Endothelial cell of umbilical vein (primary cell): ENCODE data around the gene BIK. TPM values are rescaled to one million over a fixed set of nuclear protein-coding genes. Genes with fewer than 3 reads are reported as not detected.

ENCODE experiments used
- BruUV-seq: library from RNA; stranded (reverse); fragments of 400-500 nt; replicated peaks from 2 replicates; lab custom pipeline; 2021; lab: Mats Ljungman, UMichigan
- CTCF ChIA-PET: fragments of 300-600, 350-600 bp; sonication (Branson Sonifier 250); formaldehyde crosslinking; loops from one replicate; lab custom pipeline; 2021; ENCODE audit warnings: antibody characterized with exemption, inconsistent platforms; lab: Charles Lee
- POLR2A ChIA-PET: fragments of 300-600, 350-600 bp; sonication (Branson Sonifier 250); formaldehyde crosslinking; loops from one replicate; lab custom pipeline; 2021; ENCODE audit warnings: antibody characterized with exemption, inconsistent platforms; lab: Charles Lee
- DNase-seq: peaks from one replicate; pipeline ENCODE4 v3.0.0-alpha.2; 2011; ENCODE audit warnings: low read depth, low spot score
- FAIRE-seq: peaks from 2 replicates; lab custom pipeline; 2011; peaks lifted over from hg19 to GRCh38; lab: Jason Lieb, UNC
- H2AFZ ChIP-seq: 2 replicates; pipeline ENCODE4 v1.6.0; 2012; ENCODE audit warnings: low read depth, low read length, control low read depth, inconsistent platforms
- H3K27ac ChIP-seq: 2 replicates; pipeline ENCODE4 v1.5.1; 2011; ENCODE audit warnings: low read depth, mild to moderate bottlenecking, control low read depth, low read length, moderate library complexity; ENCODE audit not compliant: insufficient read depth
- H3K27me3 ChIP-seq, 2 experiments: 2 replicates each; pipeline versions ENCODE4 v1.6.0 to v1.6.1; 2011; ENCODE audit warnings: low read length in 2 of 2, mixed read lengths in 1 of 2; ENCODE audit not compliant: control insufficient read depth in 2 of 2, insufficient read depth in 2 of 2
- H3K36me3 ChIP-seq, 2 experiments: 2 replicates in 1 of 2; 3 replicates in 1 of 2; pipeline ENCODE4 v1.5.1; 2011; ENCODE audit warnings: low read length in 2 of 2, mild to moderate bottlenecking in 1 of 2, moderate library complexity in 1 of 2; ENCODE audit not compliant: control insufficient read depth in 2 of 2, insufficient read depth in 2 of 2; ENCODE audit errors: extremely low read depth in 1 of 2
- H3K4me1 ChIP-seq: 3 replicates; pipeline ENCODE4 v1.5.1; 2011; ENCODE audit warnings: mild to moderate bottlenecking, low read length; ENCODE audit not compliant: control insufficient read depth, insufficient read depth; ENCODE audit errors: extremely low read depth
- H3K4me2 ChIP-seq: 2 replicates; pipeline ENCODE4 v1.6.1; 2011; ENCODE audit warnings: low read length, control low read depth, mixed read lengths; ENCODE audit not compliant: insufficient read depth
- H3K4me3 ChIP-seq, 3 experiments: fragments of 200-600 bp in 1 of 3; sonication (generic), shearing (Covaris generic) in 1 of 3; replicated peaks in 1 of 3; 2 replicates each; pipeline ENCODE4 v1.5.1; 2011 to 2016; ENCODE audit warnings: control low read depth in 3 of 3, low read length in 3 of 3, mild to moderate bottlenecking in 2 of 3, inconsistent platforms in 1 of 3, low read depth in 1 of 3, moderate library complexity in 1 of 3; ENCODE audit not compliant: insufficient read depth in 1 of 3
- H3K79me2 ChIP-seq: 2 replicates; pipeline ENCODE4 v1.6.0; 2012; ENCODE audit warnings: low read length, inconsistent platforms; ENCODE audit not compliant: control insufficient read depth, insufficient read depth
- H3K9ac ChIP-seq: replicated peaks from 2 replicates; pipeline ENCODE3; 2011; ENCODE audit warnings: low read length, control low read depth; ENCODE audit not compliant: insufficient read depth; ENCODE audit errors: extremely low read depth
- H3K9me1 ChIP-seq: replicated peaks from 3 replicates; pipeline ENCODE4 v1.6.0; 2011; ENCODE audit warnings: mild to moderate bottlenecking, low read length; ENCODE audit not compliant: control insufficient read depth, insufficient read depth; ENCODE audit errors: extremely low read depth
- H3K9me3 ChIP-seq: replicated peaks from 2 replicates; pipeline ENCODE4 v1.5.1; 2012; ENCODE audit warnings: low read length, inconsistent platforms; ENCODE audit not compliant: control insufficient read depth, insufficient read depth
- H4K20me1 ChIP-seq: replicated peaks from 2 replicates; pipeline ENCODE3; 2011; ENCODE audit warnings: mild to moderate bottlenecking, low read length; ENCODE audit not compliant: control insufficient read depth, insufficient read depth; ENCODE audit errors: extremely low read depth
- CTCF ChIP-seq, 2 donors: IDR thresholded peaks; 1 replicate in 1 of 2; 2 replicates in 1 of 2; pipeline ENCODE4 v1.5.1; 2011; ENCODE audit warnings: low read length in 2 of 2, mild to moderate bottlenecking in 2 of 2, moderate library complexity in 2 of 2, control low read depth in 1 of 2, inconsistent platforms in 1 of 2, low read depth in 1 of 2; ENCODE audit not compliant: insufficient read depth in 1 of 2; ENCODE audit errors: extremely low read depth in 1 of 2
- EZH2 ChIP-seq: IDR thresholded peaks from 2 replicates; pipeline ENCODE4 v1.6.1; 2012; ENCODE audit warnings: borderline replicate concordance, low read depth, mild to moderate bottlenecking, moderate library complexity, low read length, inconsistent platforms; ENCODE audit not compliant: severe bottlenecking
- JUN ChIP-seq: IDR thresholded peaks from 2 replicates; pipeline ENCODE4 v1.6.1; 2011; ENCODE audit warnings: borderline replicate concordance, low read depth; ENCODE audit not compliant: insufficient read length, insufficient read depth
- MAX ChIP-seq: IDR thresholded peaks from 2 replicates; pipeline ENCODE4 v1.6.1; 2011; ENCODE audit not compliant: insufficient read depth, insufficient read length
- POLR2AphosphoS5 ChIP-seq: IDR thresholded peaks from 2 replicates; pipeline ENCODE4 v1.6.1; 2012; ENCODE audit warnings: low read depth, mild to moderate bottlenecking, control low read depth, low read length, moderate library complexity; ENCODE audit not compliant: insufficient read depth
- dilution Hi-C: fragments of 300-500 bp; cut with MboI; formaldehyde crosslinking; loops from one replicate; pipeline ENCODE4 v1.15.0; 2019; ENCODE audit warnings: low sequenced_read_pairs; ENCODE audit not compliant: extremely low pct_ligation_motif_present
- intact Hi-C: fragments of 100-400 bp; cut with micrococcal nuclease; formaldehyde crosslinking; loops from one replicate; pipeline ENCODE4 v1.10.0; 2022
- polyA plus RNA-seq, 4 experiments: library from polyadenylated mRNA; depleted of rRNA in 3 of 4; stranded (reverse) in 3 of 4; unstranded in 1 of 4; fragments of >200 nt; gene quantifications; 2 replicates each; pipeline versions ENCODE4 v1.2.1 to v1.2.3, GENCODE V29; 2011 to 2012; ENCODE audit warnings: missing spikeins in 1 of 4
- total RNA-seq: library from RNA; stranded (reverse); gene quantifications from 2 replicates; pipeline ENCODE4 v1.2.3, GENCODE V29; 2021

The BIK gene
- total and polyA plus RNA-seq, 2 donors (not counting 3 experiments of a cell fraction or from before 2014, with no cell fraction given): 0.49 to 0.95 TPM

GRCh38 chr22:43166132-43166930 lies 55.8 kb downstream of the BIK start:
- CTCF ChIA-PET: no interaction called here
- no peak overlapping the region for H3K9ac ChIP-seq
- no peak for DNase-seq
- dilution Hi-C loops (no loop called here), intact Hi-C loops (no loop called here)
- no peak overlapping the region for H3K4me3 ChIP-seq
- H4K20me1 ChIP-seq: no peaks in the 10 kb centered on the region
- no peak for FAIRE-seq
- no peak overlapping the region for H3K4me2 ChIP-seq
- no peak overlapping the region for H3K27ac ChIP-seq
- H2AFZ ChIP-seq: no peak overlapping the region
- H3K9me1 ChIP-seq: no peaks in the 10 kb centered on the region
- TF ChIP-seq MAX: no peak
- no peak for TF ChIP-seq CTCF (IDR thresholded peaks at IDR 0.05; ENCODE audit: extremely low read depth in 1 of 2, insufficient read depth in 1 of 2, low read depth in 1 of 2, low read length in 2 of 2)
- no peak for TF ChIP-seq POLR2AphosphoS5
- TF ChIP-seq JUN: no peak
- no peak for TF ChIP-seq EZH2
- POLR2A ChIA-PET: no interaction called here
- no peaks in the 10 kb centered on the region for H3K79me2 ChIP-seq
- peaks cover 3 to 14% of the 10 kb centered on the region in 2 experiments for H3K36me3 ChIP-seq
- no peaks in the 10 kb centered on the region for H3K9me3 ChIP-seq
- no TSS peak for BruUV-seq
- H3K27me3 ChIP-seq: no peaks in the 10 kb centered on the region
- H3K4me1 ChIP-seq: peaks cover 2% of the 10 kb centered on the region
